GM10847 (cell line): ENCODE results near the gene MBLAC1.

Experiments used
- POLR2A ChIP-seq: IDR thresholded peaks from 2 replicates; pipeline ENCODE4 v1.6.1; 2011; ENCODE audit not compliant: insufficient read length; ENCODE audit errors: extremely low read depth

The MBLAC1 gene

DNA sequence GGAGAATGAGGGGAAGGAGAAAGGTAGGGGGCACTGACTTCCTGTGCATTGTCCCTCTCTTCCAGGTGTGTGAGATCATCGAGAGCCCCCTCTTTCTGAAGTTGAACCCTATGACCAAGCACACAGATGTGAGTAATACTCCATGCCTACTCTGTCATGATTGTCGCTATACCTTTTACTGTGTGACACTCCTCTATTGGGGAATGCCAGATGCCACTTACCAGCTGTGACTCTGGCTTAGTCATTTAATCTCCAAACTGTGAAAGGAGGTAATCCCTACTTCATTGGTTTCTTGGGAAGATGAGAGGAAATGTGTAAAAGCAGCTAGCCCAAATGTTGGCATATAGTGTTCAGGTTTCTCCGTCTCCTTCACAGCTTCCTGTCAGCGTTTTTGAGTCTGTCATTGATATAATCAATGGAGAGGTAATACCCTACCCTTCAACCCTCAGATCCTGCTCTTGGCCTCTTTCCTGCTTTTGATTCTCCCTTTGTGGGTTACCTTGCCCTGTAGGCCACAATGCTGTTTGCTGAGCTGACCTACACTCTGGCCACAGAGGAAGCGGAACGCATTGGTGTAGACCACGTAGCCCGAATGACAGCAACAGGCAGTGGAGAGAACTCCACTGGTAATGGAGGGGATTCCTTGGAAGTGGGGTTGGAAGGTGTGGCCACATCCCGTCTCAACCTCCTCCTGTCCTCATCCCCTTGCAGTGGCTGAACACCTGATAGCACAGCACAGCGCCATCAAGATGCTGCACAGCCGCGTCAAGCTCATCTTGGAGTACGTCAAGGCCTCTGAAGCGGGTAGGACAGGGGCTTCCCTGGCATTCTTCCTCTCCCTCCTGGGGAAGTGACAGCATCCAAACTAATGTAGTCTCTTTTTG, 36.0 kb upstream of the MBLAC1 start:
- no peak for TF ChIP-seq POLR2A

DNA sequence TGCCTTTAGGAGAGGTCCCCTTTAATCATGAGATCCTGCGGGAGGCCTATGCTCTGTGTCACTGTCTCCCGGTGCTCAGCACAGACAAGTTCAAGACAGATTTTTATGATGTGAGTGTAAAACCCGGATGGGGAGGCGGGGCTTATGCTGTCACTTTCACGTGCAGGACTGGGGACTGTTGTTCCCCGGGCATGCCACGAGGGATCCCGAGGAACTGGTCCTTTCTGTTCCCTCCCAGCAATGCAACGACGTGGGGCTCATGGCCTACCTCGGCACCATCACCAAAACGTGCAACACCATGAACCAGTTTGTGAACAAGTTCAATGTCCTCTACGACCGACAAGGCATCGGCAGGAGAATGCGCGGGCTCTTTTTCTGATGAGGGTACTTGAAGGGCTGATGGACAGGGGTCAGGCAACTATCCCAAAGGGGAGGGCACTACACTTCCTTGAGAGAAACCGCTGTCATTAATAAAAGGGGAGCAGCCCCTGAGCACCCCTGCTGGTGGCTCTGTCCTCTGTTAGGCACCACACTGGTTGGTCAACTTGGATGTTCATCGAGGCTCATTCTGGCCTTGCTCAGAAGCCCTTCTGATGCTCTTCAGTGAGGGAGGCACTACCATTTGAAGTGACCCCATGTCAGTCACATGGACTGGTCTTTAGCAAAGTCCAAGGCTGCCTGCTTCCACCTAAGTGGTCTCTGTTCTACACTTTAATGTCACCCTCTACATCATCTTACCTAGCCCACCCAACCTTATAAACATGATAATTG, 35.2 kb upstream of the MBLAC1 start:
- TF ChIP-seq POLR2A: no peak

DNA sequence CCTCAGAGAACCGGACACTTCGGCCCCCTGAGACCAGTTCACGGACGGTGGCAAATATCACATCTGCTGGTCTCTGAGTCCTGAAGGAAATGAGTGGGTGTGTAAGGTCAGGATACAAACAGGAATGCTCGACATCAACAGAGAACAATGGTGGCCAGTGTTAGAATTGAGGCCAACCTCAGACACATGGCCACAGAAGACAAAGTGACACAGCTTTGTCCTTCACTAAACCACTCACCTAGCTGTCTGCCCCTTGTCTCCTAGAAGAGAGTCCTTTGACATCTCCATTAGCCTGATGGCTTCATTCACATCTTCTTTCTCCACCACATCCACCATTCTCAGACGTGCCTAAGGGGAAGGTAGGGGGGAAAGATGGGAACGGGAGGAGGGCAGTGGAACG, 33.7 kb upstream of the MBLAC1 start:
- TF ChIP-seq POLR2A: no peak

- TF ChIP-seq POLR2A: no peak
These were observed 33.3 kb upstream of the MBLAC1 start for GRCh38 chr7:100093498-100093897.

DNA sequence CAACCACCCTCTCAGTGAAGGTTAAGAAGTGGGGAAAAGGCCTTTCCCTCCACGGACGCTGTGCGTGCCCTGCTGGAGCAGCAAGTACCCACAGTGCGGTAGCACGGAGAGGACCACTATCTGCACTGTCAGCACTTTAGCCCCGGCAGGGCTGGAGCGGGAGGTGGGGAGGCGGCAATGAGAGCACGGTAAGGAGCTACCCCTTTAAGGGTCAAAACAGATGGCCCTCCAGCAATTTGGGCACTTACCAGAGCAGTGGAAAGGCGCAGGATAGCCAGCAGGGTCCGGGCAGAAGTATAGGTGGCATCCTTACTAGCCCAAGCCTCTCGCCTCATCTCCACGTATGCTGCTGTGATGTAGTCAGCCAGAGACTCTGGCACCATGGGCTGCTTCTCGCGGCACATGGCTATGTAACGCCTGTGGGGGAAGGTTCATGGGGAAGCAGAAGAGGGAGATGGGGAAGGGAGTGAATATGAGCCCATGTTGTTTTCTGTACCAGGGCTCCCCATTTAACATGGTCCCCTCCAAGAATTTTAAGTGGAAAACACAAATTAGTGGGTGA, 32.8 kb upstream of the MBLAC1 start:
- TF ChIP-seq POLR2A: no peak

- no peak for TF ChIP-seq POLR2A
These were observed 31.5 kb upstream of the MBLAC1 start for GRCh38 chr7:100095289-100095688.

- TF ChIP-seq POLR2A: no peak
These were observed 31.1 kb upstream of the MBLAC1 start for GRCh38 chr7:100095704-100096103.

GRCh38 chr7:100098913-100099312, 27.9 kb upstream of the MBLAC1 start:
- no peak for TF ChIP-seq POLR2A

DNA sequence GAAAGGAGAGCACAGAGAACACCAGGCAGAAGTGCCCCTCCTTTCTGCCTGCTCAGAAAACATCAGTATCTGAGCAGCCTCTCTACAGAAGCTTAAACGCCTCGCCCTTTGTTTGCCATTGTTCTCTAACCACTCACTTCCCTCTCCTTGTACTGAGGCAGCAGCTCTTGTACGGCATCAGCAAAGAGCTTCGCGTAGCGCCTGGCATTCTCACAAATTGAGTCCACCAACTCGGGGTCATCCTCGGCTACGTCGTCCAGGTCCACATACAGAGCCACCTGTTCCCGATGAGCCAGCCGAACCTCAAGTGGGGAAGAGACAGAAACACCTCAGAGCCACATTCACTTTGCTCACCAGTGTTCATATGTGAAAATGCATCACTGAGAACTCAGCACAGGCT, 27.3 kb upstream of the MBLAC1 start:
- no peak for TF ChIP-seq POLR2A

DNA sequence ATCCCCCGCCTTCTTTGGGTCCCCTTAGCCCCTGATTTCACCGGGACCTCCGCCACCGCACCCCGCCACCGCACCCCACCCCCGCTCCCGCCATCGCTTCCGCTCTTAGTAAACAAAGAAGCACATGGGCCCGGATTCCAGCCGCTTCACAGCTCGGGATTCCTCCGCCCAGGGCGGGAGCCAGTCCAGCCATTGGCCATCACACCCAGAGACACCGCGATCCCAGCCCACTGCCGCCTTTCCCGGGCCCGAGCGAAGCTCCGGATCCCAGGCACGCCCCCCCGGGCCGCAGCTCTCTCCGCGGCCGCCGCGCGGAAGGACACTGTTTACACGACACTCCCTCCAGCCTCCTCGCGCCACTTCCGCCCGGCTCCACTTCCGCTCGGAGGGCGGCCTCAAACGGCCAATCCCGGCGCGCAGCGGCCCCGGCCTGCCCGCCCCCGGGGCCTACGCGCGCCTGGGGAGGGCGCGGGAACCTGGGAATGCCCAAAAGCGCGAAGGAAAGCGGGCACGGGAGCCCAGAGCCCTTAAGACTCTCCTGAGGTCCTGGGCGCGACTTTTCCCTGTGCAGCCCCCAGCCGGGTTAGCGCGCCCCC, 26.2 kb upstream of the MBLAC1 start:
- TF ChIP-seq POLR2A: no peak

DNA sequence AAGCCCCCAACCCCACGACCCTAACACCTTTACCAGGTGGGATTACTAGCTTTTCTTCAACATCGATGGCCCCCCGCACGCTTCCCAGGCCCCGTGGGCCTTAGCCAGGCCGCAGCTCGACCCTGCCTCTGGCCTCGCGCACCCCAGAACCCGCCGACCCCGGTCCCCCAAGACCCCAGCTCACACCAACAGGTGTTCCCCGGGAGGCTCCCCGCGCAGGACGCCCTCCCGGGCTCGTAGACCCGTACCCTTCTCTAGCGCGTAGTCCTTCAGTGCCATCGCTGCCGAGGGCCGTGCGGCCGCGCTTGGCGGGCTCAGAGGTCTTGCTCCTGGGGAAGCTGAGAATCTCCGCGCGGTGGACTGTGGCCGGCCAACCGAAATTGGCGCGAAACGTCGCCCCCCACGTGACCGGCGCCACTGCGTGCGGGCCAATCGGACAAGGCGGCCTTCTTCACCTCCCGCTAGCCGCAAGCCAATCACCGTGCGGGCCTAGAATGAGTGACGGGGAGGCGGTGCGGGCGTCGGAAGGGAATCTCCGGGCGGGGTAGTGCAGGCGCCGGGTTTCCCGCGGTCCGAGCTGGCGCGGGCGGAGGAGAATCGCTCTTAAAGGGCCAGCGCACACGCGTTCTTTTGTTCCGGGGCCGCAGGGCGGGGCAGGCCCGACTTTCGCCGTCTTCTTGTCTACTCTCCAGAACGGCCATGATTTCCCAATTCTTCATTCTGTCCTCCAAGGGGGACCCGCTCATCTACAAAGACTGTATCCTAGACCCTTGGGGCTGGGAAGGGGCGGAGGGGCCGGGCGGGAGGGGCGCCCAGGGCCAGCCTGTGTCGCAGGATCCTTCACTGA, 25.5 kb upstream of the MBLAC1 start, which contains the start of the genes AP4M1 and MCM7:
TSS of gene AP4M1 (plus strand) at position 628 of the 847 bp plus-strand sequence. CDS start at position 700, 72 bp downstream.
TSS of gene MCM7 (minus strand) at position 382 of the 847 bp plus-strand sequence. CDS start at position 279, 103 bp downstream.
- peak; percentile 53 for TF ChIP-seq POLR2A

GRCh38 chr7:100102950-100103840, 23.6 kb upstream of the MBLAC1 start:
- no peak for TF ChIP-seq POLR2A

DNA sequence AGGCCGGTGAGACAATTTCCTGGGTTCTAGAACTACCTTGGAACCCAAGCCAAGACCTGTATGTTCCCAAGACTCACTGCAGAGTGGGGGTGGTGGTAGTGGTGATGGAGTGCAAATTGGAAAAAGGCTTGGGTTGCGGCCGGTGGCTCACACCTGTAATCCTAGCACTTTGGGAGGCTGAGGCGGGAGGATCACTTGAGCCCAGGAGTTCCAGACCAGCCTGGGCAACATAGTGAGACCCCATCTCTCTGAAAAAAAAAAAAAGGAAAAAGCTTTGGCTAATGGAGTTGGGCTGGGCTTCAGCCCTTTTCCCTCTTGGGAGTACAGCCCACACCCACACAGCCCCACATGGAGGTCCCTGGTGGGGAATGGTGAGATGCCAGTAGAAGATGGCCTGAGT, 21.2 kb upstream of the MBLAC1 start:
- TF ChIP-seq POLR2A: no peak
